EH (cell line): ENCODE results near the gene ZNF878.
A peak's percentile ranks its signal among the peaks of the same experiment; 100 is the strongest.

Experiments
- DNase-seq: peaks from one replicate; pipeline ENCODE4 v3.0.0-alpha.2; 2015; ENCODE audit warnings: low read depth

The ZNF878 gene

DNA sequence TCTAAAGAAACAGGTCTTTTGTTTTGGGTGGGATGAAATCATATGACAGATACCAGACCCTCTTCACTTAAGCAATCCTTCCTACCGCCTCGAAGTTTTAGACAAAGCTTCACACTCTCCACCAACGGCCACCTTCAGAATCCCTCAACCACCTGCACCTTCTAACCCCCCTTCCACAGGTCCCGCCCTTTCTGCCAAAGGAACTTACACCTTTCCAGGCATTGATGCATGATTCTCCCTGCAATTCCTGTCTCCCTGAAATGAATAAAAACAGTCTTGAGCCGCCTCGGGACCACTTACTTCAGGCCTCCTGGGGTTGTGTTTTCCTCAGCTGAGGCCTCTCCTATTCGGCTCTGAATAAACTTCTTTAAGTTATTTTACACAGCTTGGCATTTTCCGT lies 18.1 kb downstream of the ZNF878 start:
- peak; percentile 6 for DNase-seq

- no peak for DNase-seq
Measured at GRCh38 chr19:12034198-12034597, 18.6 kb downstream of the ZNF878 start.

- DNase-seq, result peak; percentile 19
Measured at GRCh38 chr19:12015753-12016116, 37.0 kb downstream of the ZNF878 start.

GRCh38 chr19:12015015-12015752 lies 37.6 kb downstream of the ZNF878 start:
- DNase-seq, result peak; percentile 1

DNA sequence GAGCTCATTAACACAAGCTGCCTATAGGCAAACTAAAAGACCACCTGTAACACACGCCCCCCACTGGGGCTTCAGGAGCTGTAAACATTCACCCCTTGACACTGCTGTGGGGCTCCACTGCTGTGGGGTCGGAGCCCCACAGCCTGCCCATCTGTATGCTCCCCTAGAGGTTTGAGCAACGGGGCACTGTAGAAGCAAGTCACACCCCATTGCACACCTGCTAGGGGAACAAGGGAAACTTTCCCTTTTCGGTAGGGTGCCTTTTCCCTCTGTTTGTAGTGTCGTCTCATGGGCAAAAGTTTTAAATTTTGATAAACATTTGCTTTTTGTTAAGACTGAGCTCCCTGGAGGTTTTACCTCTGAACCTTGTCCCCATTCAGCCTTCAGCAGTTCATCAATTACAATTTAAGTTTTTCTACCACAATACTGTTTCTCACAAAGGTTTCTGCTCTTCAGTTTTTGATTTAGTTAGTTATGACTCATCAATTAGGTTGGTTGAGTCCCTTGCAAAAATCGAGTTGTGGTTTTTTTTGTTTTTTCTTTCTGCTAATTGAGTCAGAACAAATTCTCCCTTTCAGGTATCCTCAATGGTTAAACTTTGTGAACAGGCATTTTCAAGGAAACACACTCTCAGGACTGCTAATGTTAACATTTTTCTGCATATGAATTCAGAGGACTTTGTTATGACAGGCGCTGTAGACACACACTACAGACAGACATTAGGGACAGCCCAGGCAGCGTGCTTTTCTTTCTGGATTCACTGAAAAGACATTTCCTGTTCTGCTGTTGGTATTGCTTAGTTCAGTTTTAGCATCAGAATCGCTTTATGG lies 52.4 kb downstream of the ZNF878 start:
- peak; percentile 34 for DNase-seq

- DNase-seq, result peak; percentile 25
Measured at GRCh38 chr19:11995174-11995573, 57.6 kb downstream of the ZNF878 start.
